ENCODE measurements around the gene ATP8A2.

The ATP8A2 gene

GRCh38 chr13:25864116-25864515, 492.3 kb downstream of the ATP8A2 start:
- no peak for DNase-seq

GRCh38 chr13:25864936-25865335, 493.2 kb downstream of the ATP8A2 start:
- DNase-seq = no peak

GRCh38 chr13:25865391-25865790, 493.6 kb downstream of the ATP8A2 start:
- DNase-seq = no peak

DNA sequence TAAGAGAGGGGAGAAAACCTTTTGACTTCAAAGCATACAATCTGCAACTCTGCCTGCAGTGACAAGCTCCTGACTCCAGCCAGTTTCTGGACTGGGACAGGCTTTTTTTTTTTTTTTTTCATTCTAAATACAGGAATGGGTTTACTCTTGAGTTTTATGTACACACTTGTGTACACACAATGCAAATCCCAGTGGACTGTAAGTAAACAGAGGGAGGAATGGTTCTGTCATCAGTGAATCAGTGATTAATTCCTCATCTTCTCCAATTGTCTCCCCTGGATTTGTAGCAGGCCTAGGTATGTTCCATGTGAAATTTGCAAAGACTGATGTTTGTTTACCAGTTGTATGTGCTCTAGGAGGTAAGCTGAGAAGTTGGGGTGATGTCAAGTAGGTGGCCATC, 495.3 kb downstream of the ATP8A2 start:
- no peak for DNase-seq

GRCh38 chr13:25868490-25868889, 496.7 kb downstream of the ATP8A2 start:
- no peak for DNase-seq

DNA sequence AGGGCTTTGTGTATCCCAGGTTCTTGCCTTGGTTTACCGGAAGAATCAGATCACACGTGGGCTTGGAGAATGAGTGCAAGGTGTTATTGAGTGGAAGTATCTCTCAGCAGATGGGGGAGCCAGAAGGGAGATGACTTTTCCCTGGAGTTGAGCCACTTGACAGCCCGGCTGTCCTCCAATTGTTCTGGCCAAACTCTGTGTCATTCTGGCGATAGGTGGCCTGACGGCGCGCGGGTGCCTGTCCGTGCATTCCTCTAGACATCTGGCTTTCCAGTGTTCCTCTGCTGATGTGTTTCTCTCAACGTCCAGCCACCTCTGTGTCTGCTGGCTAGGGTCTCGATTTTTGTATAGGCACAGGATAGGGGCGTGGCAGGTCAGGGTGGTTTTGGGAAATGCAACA, 498.2 kb downstream of the ATP8A2 start:
- no peak for DNase-seq

GRCh38 chr13:25871389-25872125, 499.8 kb downstream of the ATP8A2 start:
- no peak for DNase-seq

DNA sequence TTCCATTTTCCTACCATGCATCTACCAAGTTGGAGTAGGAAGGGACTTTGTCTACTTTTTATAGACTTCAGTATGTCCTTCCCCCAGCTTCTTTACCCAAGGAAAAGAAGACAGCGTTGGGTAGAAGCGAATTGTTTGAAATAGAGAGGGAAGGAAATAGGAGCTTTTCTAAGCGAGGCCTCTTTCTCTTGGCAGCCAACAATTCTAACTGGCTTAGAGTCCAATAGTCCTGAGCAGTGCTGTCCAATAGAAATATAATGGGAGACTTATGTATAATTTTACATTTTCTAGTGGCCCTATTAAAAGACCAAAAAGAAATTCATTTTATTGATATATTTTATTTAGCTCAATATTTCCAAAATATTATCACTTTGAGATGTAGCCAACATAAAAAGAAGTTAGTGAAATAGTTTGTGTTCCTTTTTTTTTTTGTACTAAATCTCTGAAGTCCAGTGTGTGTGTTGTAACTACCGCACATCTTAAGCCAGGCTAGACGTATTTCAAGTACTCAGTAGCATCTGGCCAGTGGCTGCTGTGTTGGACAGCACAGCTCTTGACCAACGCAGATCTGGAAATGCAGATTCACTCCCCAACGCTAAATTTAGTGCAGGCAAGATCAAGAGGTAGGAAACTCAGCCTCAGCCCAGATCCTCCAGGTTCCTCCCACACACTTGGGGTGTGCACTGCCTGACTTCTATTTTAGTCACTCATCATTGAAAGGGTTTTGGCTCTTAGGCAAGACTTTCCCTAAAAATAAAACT, 500.9 kb downstream of the ATP8A2 start:
- no peak for DNase-seq

DNA sequence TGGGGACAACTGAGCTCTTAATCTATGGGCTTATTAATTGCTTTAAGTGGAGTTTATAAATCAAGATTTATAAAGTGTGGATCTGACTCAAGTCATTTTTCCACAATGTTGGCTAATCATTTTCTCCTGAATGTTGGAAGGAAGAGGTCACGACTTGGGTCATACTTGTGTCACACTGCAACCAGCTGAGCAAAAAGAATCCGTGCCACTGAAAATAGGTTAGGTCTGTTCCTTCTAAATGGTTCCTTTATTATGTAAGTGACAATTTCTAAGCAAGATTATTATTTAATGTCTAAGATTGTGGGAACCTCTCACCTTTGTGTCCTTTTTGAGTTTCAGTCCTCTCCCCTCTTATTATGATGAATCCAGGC, 501.5 kb downstream of the ATP8A2 start:
- no peak for DNase-seq

GRCh38 chr13:25874064-25874737, 502.4 kb downstream of the ATP8A2 start:
- DNase-seq = no peak

GRCh38 chr13:25874907-25875306, 503.1 kb downstream of the ATP8A2 start:
- DNase-seq = peak; percentile 42

DNA sequence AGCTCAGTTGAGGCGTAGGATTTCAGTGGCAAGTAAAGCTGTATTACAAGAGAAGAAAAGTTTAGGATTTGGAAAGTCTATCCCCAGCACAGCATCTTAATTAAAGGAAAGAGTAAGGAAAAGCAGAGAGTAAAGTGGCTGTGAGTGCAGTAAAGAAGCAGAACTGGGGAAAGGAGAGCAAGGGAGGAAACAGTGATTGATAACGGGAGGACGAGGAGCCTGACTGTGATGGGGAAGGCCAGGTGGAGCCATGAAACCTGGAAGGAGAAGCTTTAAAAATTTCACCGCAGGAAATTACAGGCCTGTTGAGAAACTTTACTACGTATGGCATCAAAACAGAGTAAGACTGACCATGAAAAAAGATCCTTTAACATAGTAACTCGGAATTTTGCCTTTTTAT, 504.5 kb downstream of the ATP8A2 start:
- DNase-seq = no peak

DNA sequence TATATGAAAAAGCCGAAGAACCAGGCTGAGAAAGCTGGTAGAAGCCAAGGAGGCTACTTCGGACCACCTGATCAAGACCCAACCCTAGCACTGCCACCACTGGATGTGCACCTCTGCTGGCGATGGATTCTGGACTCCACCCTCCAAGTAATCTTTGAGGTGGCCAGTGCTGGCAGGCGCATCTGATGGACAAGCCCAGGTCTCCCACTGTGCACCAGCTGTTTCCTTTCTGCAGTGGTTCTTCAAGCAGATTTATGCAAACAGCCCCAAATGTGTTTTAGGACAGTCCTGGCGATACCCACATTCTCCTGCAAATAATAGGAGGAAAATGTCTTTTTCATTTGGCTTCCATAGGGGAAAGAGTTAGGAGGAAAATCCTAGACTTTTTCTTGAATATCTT, 507.7 kb downstream of the ATP8A2 start:
- no peak for DNase-seq

DNA sequence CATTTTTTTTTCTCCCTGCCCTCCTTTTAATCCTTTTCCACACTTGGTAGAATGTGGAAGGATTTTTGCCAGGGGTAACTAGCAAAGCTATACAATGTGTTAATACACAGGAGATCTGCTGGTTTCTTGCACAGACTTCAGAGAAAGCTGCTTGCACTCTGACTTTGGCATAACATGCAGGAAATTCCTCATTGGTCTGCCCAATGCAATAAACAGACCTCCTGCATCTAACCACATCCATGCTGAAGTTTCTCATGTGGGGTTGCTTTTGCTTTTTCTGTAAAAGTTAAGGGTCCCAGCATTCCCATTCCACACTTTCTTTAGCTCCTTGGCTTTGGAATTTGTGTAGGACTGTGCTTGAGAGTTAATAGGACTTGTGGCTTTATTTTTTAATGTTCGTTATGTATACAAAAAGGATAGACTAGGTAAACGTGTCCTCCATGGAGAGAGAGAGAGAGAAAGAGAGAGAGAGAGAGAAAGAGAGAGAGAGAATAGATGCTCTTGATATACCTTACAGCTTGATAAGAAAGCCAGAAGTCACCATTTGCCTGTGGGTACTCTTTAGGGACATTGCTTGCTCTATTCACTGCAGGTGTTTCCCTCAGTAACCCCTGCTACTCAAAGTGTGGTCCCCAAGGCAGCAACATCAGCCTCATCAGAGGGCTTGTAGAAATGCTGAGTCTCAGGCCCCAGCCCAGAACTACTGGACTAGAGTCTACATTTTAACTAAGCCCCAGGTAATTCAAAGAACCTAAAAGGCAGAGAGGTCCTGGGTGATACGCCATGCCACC, 509.6 kb downstream of the ATP8A2 start:
- DNase-seq = no peak

DNA sequence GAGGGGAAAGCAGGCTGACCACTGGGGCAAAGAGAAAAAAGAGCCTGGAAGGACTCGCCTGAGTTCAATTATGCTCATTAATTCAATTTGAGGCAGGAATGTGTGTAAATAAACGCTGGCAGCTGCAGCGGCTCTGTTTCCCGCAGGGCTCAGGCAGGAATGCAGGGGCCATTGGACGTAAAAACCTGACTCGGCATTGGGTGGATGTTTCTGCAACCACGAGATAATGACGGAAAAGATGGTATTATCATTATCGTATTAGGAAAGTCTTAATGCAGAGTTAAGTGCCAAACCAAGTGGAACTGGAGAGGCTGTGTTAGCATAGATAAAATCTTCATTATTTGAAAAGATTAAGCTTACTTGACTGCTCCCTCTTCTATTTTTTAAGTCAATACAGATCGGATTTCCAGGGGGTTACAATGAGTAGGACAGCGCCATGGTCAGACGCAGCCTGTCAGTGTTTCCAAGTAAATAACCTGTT, 510.2 kb downstream of the ATP8A2 start:
- DNase-seq = no peak

DNA sequence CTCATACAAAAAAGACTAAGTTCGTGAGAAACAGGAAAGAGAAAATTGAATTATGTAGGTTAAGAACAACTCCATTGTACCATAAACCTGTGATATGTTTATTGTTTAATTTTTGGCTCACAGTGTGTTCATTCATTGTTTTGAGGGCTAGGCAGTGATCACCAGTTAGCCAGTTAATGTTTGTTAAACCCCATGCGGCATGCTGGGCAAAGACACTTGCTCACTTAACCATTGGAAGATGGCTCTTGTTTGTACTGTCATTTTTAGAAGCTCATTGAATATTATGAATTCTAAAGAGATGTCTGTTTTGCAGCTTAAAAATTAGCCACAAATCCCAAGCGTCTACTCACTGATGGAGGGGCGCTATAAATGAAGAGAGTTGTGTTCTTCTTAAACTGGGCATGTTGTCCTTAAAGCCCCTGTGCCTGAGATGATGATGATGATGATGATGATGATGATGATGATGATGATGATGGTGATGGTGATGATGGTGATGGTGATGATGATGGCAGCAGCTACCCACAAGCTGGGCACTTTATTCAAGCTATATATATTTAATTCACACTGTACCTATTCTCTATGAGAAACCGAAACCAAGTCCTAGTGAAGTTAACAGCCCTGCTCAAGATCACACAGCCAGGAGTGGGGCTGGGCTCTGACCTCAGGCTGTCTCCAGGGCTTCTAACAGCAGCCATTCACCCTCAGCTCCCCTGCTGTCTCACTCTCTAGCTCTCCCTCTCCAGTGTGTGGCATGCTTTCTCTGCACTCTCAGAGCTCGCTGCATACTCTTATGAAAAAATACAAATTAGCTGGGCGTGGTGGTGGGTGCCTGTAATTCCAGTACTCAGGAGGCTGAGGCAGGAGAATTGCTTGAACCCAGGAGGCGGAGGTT, 510.9 kb downstream of the ATP8A2 start:
- DNase-seq = no peak

DNA sequence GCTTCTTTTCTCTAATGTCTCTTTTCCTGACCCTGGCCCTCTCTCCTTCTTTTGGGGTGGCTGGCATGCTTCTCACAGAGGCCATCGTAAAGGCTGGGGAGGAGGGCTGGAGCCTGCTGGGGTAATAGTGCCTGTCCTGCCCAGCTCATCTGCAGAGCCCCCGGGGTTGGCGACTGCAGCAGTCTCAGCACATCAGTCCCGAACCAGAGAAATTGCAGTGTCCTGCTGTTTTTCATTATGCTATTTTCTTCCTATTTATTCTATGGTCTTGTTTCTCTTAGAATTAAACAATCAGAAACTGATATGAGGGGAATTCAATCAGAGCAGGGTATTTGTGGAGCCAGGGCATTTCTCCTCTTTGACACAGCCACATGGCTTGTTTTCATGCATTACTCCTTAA, 513.6 kb downstream of the ATP8A2 start:
- no peak for DNase-seq

GRCh38 chr13:25886438-25887214, 514.9 kb downstream of the ATP8A2 start:
- no peak for DNase-seq

- DNase-seq = no peak
These were observed 516.3 kb downstream of the ATP8A2 start for GRCh38 chr13:25887962-25888655.

DNA sequence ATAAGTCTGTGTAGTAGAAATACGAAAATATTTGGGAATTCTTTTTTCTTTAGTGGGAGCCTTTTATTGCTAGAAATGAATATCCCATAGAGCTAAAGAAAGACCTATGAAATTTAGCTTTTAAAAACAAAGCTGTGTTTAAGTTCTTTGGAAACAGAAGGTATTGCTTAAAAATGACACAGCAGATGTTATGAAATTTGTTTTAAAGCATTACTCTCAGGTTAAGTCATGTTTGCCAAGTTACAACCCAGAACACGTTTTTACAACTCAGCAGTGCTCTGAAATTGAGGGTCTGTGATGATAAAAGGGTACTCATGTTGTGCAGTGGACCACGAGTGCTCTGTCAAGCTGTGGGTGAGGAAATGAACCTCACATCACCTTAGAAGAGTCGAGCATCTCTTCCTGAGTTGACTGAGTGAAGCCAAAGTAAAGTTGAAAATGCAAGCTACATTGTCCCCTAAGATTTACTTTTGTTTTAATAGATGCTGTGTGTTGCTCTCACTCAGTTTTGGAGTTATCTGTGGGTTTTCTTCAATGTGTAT, 519.0 kb downstream of the ATP8A2 start:
- DNase-seq = no peak
